DND-41 (cell line): ENCODE results near the gene DGKB.

ENCODE experiments used
- EZH2 ChIP-seq: IDR thresholded peaks from 3 replicates; pipeline ENCODE4 v1.6.1; 2012; ENCODE audit warnings: borderline replicate concordance, low read depth, mild to moderate bottlenecking, moderate library complexity, low read length, inconsistent platforms; ENCODE audit not compliant: severe bottlenecking
- TF ChIP-seq, protein P1 (sequence below): IDR thresholded peaks from 2 replicates; pipeline ENCODE4 v1.5.1; 2012; ENCODE audit warnings: borderline replicate concordance, low read length, moderate library complexity, mild to moderate bottlenecking; ENCODE audit not compliant: poor library complexity, severe bottlenecking; ENCODE audit errors: extremely low read depth

DNA sequence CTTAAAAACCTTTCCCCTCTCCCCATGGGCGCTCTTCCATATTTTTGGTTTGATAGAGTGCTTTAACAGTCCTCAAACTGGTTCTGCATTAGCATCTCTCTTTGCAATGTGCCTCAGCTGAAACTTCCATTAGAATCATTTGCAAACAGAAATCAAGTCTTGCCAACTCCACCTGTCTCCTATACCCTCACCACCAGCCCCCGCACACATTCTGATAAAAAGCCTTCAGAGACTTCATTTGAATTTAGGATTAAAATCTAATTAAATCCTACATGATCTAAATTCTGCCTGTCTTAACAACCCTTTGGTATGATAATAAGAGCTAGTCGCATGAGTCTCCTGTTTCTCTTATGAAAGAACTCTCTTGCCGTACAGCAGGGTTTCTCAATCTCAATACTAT lies 528.2 kb downstream of the DGKB start:
- TF ChIP-seq, protein P1, sequence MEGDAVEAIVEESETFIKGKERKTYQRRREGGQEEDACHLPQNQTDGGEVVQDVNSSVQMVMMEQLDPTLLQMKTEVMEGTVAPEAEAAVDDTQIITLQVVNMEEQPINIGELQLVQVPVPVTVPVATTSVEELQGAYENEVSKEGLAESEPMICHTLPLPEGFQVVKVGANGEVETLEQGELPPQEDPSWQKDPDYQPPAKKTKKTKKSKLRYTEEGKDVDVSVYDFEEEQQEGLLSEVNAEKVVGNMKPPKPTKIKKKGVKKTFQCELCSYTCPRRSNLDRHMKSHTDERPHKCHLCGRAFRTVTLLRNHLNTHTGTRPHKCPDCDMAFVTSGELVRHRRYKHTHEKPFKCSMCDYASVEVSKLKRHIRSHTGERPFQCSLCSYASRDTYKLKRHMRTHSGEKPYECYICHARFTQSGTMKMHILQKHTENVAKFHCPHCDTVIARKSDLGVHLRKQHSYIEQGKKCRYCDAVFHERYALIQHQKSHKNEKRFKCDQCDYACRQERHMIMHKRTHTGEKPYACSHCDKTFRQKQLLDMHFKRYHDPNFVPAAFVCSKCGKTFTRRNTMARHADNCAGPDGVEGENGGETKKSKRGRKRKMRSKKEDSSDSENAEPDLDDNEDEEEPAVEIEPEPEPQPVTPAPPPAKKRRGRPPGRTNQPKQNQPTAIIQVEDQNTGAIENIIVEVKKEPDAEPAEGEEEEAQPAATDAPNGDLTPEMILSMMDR: no peak
- TF ChIP-seq EZH2: no peak
